GM23338 (cell line): ENCODE data around the gene TMEM51.

Source experiments
- CTCF ChIP-seq, 2 experiments: fragments of 200-600 bp in 1 of 2; sonication (generic) in 1 of 2; conservative IDR thresholded peaks; 2 replicates each; pipeline versions ENCODE4 v1.5.1 to v1.6.1; 2016 to 2017; ENCODE audit warnings: antibody characterized with exemption in 2 of 2, low read depth in 2 of 2, mild to moderate bottlenecking in 2 of 2, moderate library complexity in 1 of 2
- EZH2 ChIP-seq: fragments of 200-600 bp; sonication (generic); IDR thresholded peaks from one replicate; pipeline ENCODE4 v1.8.0; 2017; ENCODE audit warnings: antibody characterized with exemption, mild to moderate bottlenecking, low read depth; ENCODE audit not compliant: unreplicated experiment
- POLR2AphosphoS5 ChIP-seq: IDR thresholded peaks from 2 replicates; pipeline ENCODE4 v1.6.1; 2016; ENCODE audit warnings: antibody characterized with exemption, low read depth

GRCh38 chr1:15191770-15192169 lies 38.2 kb downstream of the TMEM51 start:
- TF ChIP-seq CTCF (conservative IDR thresholded peaks at IDR 0.05; ENCODE audit: low read depth in 2 of 2) (no peak), POLR2AphosphoS5 (no peak), EZH2 (no peak)
